ENCODE measurements around the gene PAX7. TPM values are rescaled to one million over a fixed set of nuclear protein-coding genes. Genes with fewer than 3 reads are reported as not detected.

The PAX7 gene
- total and polyA plus RNA-seq, 9 of the 15 experiments (the other 6 are each of a cell fraction or from before 2014, with no cell fraction given), result not detected

DNA sequence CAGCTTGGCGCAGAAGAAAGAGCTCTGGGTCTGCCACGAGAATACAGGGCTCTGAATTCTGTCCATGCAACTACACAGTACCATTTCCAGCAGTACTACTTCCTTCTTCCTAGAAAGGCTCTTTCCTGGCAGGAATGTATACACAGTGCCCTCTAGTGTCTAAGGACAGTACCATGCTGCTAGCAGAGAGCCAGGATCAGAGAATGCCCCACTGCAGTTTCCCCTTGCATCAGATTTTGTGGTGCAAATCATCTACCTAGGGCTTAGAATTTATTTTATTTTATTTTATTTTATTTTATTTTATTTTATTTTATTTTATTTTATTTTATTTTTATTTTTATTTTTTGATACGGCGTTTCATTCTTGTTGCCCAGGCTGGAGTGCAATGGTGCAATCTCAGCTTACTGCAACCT lies 50.8 kb downstream of the PAX7 start (continued):
- TF ChIP-seq, protein P1, sequence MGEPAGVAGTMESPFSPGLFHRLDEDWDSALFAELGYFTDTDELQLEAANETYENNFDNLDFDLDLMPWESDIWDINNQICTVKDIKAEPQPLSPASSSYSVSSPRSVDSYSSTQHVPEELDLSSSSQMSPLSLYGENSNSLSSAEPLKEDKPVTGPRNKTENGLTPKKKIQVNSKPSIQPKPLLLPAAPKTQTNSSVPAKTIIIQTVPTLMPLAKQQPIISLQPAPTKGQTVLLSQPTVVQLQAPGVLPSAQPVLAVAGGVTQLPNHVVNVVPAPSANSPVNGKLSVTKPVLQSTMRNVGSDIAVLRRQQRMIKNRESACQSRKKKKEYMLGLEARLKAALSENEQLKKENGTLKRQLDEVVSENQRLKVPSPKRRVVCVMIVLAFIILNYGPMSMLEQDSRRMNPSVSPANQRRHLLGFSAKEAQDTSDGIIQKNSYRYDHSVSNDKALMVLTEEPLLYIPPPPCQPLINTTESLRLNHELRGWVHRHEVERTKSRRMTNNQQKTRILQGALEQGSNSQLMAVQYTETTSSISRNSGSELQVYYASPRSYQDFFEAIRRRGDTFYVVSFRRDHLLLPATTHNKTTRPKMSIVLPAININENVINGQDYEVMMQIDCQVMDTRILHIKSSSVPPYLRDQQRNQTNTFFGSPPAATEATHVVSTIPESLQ (CRISPR knock-in tag; IDR thresholded peaks at IDR 0.05), result no peak
- TF ChIP-seq, protein P2, sequence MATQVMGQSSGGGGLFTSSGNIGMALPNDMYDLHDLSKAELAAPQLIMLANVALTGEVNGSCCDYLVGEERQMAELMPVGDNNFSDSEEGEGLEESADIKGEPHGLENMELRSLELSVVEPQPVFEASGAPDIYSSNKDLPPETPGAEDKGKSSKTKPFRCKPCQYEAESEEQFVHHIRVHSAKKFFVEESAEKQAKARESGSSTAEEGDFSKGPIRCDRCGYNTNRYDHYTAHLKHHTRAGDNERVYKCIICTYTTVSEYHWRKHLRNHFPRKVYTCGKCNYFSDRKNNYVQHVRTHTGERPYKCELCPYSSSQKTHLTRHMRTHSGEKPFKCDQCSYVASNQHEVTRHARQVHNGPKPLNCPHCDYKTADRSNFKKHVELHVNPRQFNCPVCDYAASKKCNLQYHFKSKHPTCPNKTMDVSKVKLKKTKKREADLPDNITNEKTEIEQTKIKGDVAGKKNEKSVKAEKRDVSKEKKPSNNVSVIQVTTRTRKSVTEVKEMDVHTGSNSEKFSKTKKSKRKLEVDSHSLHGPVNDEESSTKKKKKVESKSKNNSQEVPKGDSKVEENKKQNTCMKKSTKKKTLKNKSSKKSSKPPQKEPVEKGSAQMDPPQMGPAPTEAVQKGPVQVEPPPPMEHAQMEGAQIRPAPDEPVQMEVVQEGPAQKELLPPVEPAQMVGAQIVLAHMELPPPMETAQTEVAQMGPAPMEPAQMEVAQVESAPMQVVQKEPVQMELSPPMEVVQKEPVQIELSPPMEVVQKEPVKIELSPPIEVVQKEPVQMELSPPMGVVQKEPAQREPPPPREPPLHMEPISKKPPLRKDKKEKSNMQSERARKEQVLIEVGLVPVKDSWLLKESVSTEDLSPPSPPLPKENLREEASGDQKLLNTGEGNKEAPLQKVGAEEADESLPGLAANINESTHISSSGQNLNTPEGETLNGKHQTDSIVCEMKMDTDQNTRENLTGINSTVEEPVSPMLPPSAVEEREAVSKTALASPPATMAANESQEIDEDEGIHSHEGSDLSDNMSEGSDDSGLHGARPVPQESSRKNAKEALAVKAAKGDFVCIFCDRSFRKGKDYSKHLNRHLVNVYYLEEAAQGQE (IDR thresholded peaks at IDR 0.05; ENCODE audit: borderline replicate concordance), result peak; percentile 37; the same call in 1 of the 2 replicates
- TF ChIP-seq, protein P2 (CRISPR knock-in tag; IDR thresholded peaks at IDR 0.05; ENCODE audit: low read depth), result no peak
- TF ChIP-seq EP300 (IDR thresholded peaks at IDR 0.05; ENCODE audit: low read length) (no peak), ZNF354B (CRISPR knock-in tag; IDR thresholded peaks at IDR 0.05) (no peak), ILK (tag; IDR thresholded peaks at IDR 0.05; ENCODE audit: borderline replicate concordance, low read depth) (no peak), PHTF2 (CRISPR knock-in tag; IDR thresholded peaks at IDR 0.05) (no peak), NCOA1 (IDR thresholded peaks at IDR 0.05; ENCODE audit: low read depth) (no peak), POLR2B (IDR thresholded peaks at IDR 0.05; ENCODE audit: low read depth, partially characterized antibody) (no peak), STAT5A (IDR thresholded peaks at IDR 0.05; ENCODE audit: borderline replicate concordance, low read length) (no peak), RFX5 (IDR thresholded peaks at IDR 0.05; ENCODE audit: low read depth, low read length) (no peak), ZNF589 (CRISPR knock-in tag; IDR thresholded peaks at IDR 0.05; ENCODE audit: low read depth) (peak; percentile 38; the same call in 1 of the 2 replicates), NCOA6 (IDR thresholded peaks at IDR 0.05) (no peak), NR2C1 (IDR thresholded peaks at IDR 0.05) (no peak), NR2C1 (tag; IDR thresholded peaks at IDR 0.05) (0 out of 2 replicates have a peak, but pooled peaks have one; percentile 36), MAZ (CRISPR knock-in tag; conservative IDR thresholded peaks at IDR 0.05 in 1 of 2, IDR thresholded peaks at IDR 0.05 in 1 of 2) (peak in 1 of 2 experiments; percentile 31; a peak in 1 of 4 replicates)
- TF ChIP-seq, protein P3, sequence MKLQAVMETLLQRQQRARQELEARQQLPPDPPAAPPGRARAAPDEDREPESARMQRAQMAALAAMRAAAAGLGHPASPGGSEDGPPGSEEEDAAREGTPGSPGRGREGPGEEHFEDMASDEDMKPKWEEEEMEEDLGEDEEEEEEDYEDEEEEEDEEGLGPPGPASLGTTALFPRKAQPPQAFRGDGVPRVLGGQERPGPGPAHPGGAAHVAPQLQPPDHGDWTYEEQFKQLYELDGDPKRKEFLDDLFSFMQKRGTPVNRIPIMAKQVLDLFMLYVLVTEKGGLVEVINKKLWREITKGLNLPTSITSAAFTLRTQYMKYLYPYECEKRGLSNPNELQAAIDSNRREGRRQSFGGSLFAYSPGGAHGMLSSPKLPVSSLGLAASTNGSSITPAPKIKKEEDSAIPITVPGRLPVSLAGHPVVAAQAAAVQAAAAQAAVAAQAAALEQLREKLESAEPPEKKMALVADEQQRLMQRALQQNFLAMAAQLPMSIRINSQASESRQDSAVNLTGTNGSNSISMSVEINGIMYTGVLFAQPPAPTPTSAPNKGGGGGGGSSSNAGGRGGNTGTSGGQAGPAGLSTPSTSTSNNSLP (IDR thresholded peaks at IDR 0.05; ENCODE audit: borderline replicate concordance, low read depth, low read length), result no peak
